RWPE1 (cell line): ENCODE results near the gene SRPK2.

ENCODE experiments used
- CTCF ChIA-PET: fragments of 350-600 bp; sonication (Branson Sonifier 250); formaldehyde crosslinking; extraction: SDS; loops from one replicate; lab custom pipeline; 2021; lab: Yijun Ruan, JAX
- POLR2A ChIA-PET: fragments of 400-600 bp; formaldehyde crosslinking; extraction: SDS; loops from one replicate; lab custom pipeline; 2020; ENCODE audit warnings: antibody characterized with exemption; ENCODE audit not compliant: low non-redundant PET; lab: Yijun Ruan, JAX
- DNase-seq: peaks from one replicate; pipeline ENCODE4 v3.0.0; 2012; ENCODE audit warnings: low spot score
- H3K27ac ChIP-seq: fragments of 450-650 bp; 2 replicates; pipeline ENCODE4 v1.5.1; 2017
- TF ChIP-seq, protein P1 (sequence below): fragments of 450-650 bp; conservative IDR thresholded peaks from 2 replicates; pipeline ENCODE4 v1.5.1; 2017; ENCODE audit warnings: low read depth, mild to moderate bottlenecking

Gene SRPK2

GRCh38 chr7:105286441-105286840 is 102.3 kb downstream of the SRPK2 start:
- TF ChIP-seq, protein P1, sequence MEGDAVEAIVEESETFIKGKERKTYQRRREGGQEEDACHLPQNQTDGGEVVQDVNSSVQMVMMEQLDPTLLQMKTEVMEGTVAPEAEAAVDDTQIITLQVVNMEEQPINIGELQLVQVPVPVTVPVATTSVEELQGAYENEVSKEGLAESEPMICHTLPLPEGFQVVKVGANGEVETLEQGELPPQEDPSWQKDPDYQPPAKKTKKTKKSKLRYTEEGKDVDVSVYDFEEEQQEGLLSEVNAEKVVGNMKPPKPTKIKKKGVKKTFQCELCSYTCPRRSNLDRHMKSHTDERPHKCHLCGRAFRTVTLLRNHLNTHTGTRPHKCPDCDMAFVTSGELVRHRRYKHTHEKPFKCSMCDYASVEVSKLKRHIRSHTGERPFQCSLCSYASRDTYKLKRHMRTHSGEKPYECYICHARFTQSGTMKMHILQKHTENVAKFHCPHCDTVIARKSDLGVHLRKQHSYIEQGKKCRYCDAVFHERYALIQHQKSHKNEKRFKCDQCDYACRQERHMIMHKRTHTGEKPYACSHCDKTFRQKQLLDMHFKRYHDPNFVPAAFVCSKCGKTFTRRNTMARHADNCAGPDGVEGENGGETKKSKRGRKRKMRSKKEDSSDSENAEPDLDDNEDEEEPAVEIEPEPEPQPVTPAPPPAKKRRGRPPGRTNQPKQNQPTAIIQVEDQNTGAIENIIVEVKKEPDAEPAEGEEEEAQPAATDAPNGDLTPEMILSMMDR, result no peak
- no peak overlapping the region for H3K27ac ChIP-seq
- POLR2A ChIA-PET, result interaction anchor here (0.7 kb wide), 1 partner anchor 18 kb away, joined by 5 read pairs; no protein-coding TSS in a partner anchor
- no peak for DNase-seq
- CTCF ChIA-PET, result no interaction called here

DNA sequence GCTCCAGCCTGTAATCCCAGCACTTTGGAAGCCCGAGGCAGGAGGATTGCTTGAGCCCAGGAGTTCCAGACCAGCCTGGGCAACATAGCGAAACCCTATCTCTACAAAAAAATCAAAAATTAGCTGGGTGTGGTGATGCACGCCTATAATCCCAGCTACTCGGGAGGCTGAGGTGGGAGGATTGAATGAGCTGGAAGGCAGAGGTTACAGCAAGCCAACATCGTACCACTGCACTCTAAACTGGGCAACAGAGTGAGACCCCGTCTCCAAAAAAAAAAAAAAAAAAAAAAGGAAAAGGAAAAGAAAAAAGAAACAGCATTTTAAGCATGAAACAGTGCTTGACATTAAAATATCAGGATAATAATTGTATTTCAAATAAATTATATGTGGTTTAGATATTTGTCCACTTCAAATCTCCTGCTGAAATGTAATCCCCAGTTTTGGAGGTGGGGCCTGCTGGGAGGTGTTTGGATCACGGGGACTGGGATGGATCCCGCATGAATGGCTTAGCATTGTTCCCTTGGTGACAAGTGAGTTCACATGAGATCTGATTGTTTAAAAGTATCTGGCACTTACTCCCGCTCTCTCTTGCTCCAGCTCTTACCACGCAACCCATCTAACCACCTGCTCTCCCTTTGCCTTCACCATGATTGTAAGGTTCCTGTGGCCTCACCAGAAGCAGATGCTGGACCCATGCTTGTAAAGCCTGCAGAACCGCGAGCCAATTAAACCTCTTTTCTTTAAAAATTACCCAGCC is 103.4 kb downstream of the SRPK2 start:
- POLR2A ChIA-PET, result no interaction called here
- no peak for DNase-seq
- H3K27ac ChIP-seq, result no peak overlapping the region

GRCh38 chr7:105284014-105284413 is 104.7 kb downstream of the SRPK2 start:
- no peak overlapping the region for H3K27ac ChIP-seq
- ChIA-PET CTCF (no interaction called here), POLR2A (no interaction called here)
- TF ChIP-seq, protein P1, result no peak
- DNase-seq, result no peak

More for the DNA sequence above, 103.4 kb downstream of the SRPK2 start:
- CTCF ChIA-PET, result no interaction called here
- TF ChIP-seq, protein P1, result no peak

- ChIA-PET CTCF (no interaction called here), POLR2A (no interaction called here)
- TF ChIP-seq, protein P1, result no peak
- H3K27ac ChIP-seq, result no peak overlapping the region
- DNase-seq, result no peak
Observed at GRCh38 chr7:105281966-105282365, 106.8 kb downstream of the SRPK2 start.

DNA sequence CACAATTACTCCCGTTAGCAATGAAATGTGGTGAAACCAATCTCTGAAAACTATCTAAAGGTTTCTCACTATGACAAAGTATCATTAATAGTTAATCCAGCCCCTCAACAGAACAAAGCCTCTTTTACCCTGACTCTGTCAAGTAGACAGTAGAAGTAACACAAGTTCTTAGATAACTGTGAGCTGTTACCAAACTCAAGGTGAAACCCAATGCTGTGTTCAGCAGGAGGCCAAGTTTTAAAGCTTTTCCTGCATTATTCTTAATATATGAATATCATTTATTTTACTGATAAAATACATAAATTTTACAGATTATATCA is 109.1 kb downstream of the SRPK2 start:
- ChIA-PET CTCF (no interaction called here), POLR2A (no interaction called here)
- DNase-seq, result no peak
- H3K27ac ChIP-seq, result no peak overlapping the region
- TF ChIP-seq, protein P1, result no peak

GRCh38 chr7:105278973-105279687 is 109.6 kb downstream of the SRPK2 start:
- H3K27ac ChIP-seq, result peak overlapping the region; percentile 57
- CTCF ChIA-PET, result no interaction called here
- POLR2A ChIA-PET, result no interaction called here
- TF ChIP-seq, protein P1, result no peak
- no peak for DNase-seq
